ENCODE results near the gene ETV3L. TPM values are rescaled to one million over a fixed set of nuclear protein-coding genes. Genes with fewer than 3 reads are reported as not detected.

The ETV3L gene
- total RNA-seq, 3 donors from 2014 or later (not counting 1 experiment from before 2014, with no cell fraction given): not detected

DNA sequence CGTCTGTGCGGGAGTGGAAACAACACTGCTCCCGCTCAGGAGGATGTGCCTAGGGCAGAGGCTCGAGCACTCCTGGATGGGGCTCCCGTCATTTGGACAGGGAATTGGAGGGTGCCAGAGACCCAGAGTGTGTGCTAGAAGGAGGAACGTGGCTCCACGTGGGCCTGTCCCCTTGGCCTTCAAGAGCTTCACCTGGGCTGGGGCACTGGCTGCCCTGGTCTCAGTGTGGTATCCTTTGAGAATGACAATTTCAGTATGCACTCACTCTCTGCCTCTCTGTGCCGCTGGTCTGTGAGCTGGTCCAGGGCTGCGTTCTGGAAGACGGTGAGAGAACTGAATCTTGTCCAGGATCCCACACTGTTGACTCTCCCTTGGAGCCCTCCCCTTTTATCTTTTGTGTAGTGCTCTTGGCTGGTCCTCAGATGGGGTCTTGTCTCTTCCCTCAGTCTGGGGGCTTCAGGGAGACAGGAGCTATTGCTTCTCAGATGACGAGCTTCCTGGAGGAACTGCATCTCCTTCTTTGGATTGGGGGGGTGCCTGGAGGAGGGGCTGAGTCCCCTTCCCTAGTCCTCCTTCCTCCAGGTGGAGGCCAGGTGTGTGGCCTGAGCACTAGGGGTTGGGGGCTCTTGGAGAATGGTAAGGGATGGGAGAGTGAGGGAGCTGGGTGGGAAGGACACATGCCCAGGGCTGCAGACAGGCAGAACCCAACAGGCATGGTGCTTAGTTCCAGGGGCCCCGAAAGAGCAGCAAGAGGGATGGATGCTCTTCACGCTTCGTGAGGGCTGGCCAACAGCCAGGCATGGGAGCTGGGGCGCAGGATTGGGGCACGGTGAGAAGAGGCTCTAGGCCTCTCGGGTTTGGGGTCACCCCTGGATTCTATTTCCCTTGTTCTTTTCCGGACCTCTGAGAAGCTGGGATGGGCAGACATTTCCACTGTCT is 14.8 kb upstream of the ETV3L start:
- Histone ChIP-seq H3K36me3 (ENCODE audit: control insufficient read depth, insufficient read depth, low read length) (no peaks in the 10 kb centered on the region), H3K4me1 (ENCODE audit: control insufficient read depth, insufficient read depth, low read length) (no peaks in the 10 kb centered on the region), H3K27me3 (ENCODE audit: control insufficient read depth, insufficient read depth, low read length) (no peaks in the 10 kb centered on the region), H3K9me3 (ENCODE audit: control insufficient read depth, insufficient read depth, low read length) (no peaks in the 10 kb centered on the region), H3K27ac (ENCODE audit: low read length) (no peak overlapping the region), H3K4me3 (ENCODE audit: low read length) (no peak overlapping the region)
- 91% methylated on average over 18 of the region's 18 CpGs for WGBS (ENCODE audit: insufficient coverage)
- no peak for DNase-seq
- Mint-ChIP-seq H3K27ac (no peak overlapping the region), H3K36me3 (no peaks in the 10 kb centered on the region), H3K9me3 (no peaks in the 10 kb centered on the region), H3K4me3 (no peak overlapping the region), H3K4me1 (peaks cover 0 to 5% of the 10 kb centered on the region in 2 donors), H3K27me3 (ENCODE audit: low read depth in 2 of 2) (peaks cover 10 to 12% of the 10 kb centered on the region in 2 donors)
- ATAC-seq: no peak
- TF ChIP-seq, protein P1, sequence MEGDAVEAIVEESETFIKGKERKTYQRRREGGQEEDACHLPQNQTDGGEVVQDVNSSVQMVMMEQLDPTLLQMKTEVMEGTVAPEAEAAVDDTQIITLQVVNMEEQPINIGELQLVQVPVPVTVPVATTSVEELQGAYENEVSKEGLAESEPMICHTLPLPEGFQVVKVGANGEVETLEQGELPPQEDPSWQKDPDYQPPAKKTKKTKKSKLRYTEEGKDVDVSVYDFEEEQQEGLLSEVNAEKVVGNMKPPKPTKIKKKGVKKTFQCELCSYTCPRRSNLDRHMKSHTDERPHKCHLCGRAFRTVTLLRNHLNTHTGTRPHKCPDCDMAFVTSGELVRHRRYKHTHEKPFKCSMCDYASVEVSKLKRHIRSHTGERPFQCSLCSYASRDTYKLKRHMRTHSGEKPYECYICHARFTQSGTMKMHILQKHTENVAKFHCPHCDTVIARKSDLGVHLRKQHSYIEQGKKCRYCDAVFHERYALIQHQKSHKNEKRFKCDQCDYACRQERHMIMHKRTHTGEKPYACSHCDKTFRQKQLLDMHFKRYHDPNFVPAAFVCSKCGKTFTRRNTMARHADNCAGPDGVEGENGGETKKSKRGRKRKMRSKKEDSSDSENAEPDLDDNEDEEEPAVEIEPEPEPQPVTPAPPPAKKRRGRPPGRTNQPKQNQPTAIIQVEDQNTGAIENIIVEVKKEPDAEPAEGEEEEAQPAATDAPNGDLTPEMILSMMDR (IDR thresholded peaks at IDR 0.05): no peak
- intact Hi-C loops (cut with micrococcal nuclease): no loop called here

DNA sequence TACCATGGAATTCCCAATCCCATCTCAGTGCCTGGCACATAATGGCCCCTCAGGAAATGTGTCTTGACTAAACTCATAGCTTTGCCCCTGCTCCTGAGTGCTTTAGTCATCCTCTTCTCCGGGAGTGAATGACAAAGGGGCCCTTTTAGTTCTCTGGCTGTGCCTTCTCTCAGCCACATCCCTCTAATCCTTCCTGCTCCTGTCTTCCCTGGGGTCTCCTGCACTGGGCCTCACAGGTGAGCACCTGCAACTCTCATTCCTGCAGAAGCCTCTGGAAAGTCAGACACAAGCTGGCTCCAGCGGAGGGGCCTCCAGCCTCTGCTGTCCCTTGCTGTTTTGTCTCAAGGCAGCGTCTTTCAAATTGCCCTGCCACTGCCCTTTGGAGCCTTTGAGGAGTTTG is 14.0 kb upstream of the ETV3L start:
- TF ChIP-seq, protein P1 (IDR thresholded peaks at IDR 0.05): no peak
- no peaks in the 10 kb centered on the region for H3K27me3 ChIP-seq (ENCODE audit: control insufficient read depth, insufficient read depth, low read length)
- no peaks in the 10 kb centered on the region for H3K36me3 ChIP-seq (ENCODE audit: control insufficient read depth, insufficient read depth, low read length)
- H3K27me3 Mint-ChIP-seq (ENCODE audit: low read depth in 2 of 2): peaks cover 10 to 14% of the 10 kb centered on the region in 2 donors
- peaks cover 0 to 2% of the 10 kb centered on the region in 2 donors for H3K4me1 Mint-ChIP-seq
- H3K4me3 ChIP-seq (ENCODE audit: low read length): no peak overlapping the region
- no peak overlapping the region for H3K27ac ChIP-seq (ENCODE audit: low read length)
- H3K9me3 Mint-ChIP-seq: no peaks in the 10 kb centered on the region
- no peak overlapping the region for H3K4me3 Mint-ChIP-seq
- ATAC-seq (no peak), DNase-seq (no peak)
- no peaks in the 10 kb centered on the region for H3K36me3 Mint-ChIP-seq
- H3K27ac Mint-ChIP-seq: no peak overlapping the region
- no peaks in the 10 kb centered on the region for H3K9me3 ChIP-seq (ENCODE audit: control insufficient read depth, insufficient read depth, low read length)
- WGBS (ENCODE audit: insufficient coverage): 92% methylated on average over 3 of the region's 3 CpGs
- intact Hi-C loops (cut with micrococcal nuclease): no loop called here
- H3K4me1 ChIP-seq (ENCODE audit: control insufficient read depth, insufficient read depth, low read length): no peaks in the 10 kb centered on the region

DNA sequence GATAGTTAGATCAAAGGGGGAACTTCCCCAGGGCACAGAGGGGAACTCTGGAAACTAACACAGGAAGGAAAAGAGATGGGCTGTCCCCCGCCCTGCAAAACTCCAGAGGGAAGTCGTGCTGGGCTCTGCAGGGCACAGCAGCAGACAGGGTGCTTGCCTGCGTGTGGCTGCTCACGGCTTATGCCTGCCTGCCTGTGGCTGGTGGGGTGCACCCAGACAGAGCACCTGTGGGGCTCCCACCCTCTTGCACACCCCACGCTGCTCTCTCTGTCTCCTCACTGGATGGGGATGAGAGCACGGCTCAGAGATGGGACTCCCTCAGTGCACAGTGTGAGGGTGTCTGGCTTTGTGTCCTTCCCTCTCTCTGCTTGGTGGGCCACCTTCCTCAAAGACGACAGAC is 13.5 kb upstream of the ETV3L start:
- no peaks in the 10 kb centered on the region for H3K36me3 ChIP-seq (ENCODE audit: control insufficient read depth, insufficient read depth, low read length)
- TF ChIP-seq, protein P1 (IDR thresholded peaks at IDR 0.05): no peak
- no peaks in the 10 kb centered on the region for H3K9me3 ChIP-seq (ENCODE audit: control insufficient read depth, insufficient read depth, low read length)
- 54% methylated on average over 6 of the region's 7 CpGs for WGBS (ENCODE audit: insufficient coverage)
- peaks cover 2% of the 10 kb centered on the region for H3K27me3 ChIP-seq (ENCODE audit: control insufficient read depth, insufficient read depth, low read length)
- Mint-ChIP-seq H3K27ac (no peak overlapping the region), H3K36me3 (no peaks in the 10 kb centered on the region), H3K9me3 (no peaks in the 10 kb centered on the region), H3K4me1 (no peaks in the 10 kb centered on the region), H3K4me3 (no peak overlapping the region), H3K27me3 (ENCODE audit: low read depth in 2 of 2) (peaks cover 15 to 19% of the 10 kb centered on the region in 2 donors)
- DNase-seq: no peak
- ATAC-seq: no peak
- no peak overlapping the region for H3K27ac ChIP-seq (ENCODE audit: low read length)
- H3K4me1 ChIP-seq (ENCODE audit: control insufficient read depth, insufficient read depth, low read length): no peaks in the 10 kb centered on the region
- intact Hi-C loops (cut with micrococcal nuclease): no loop called here
- no peak overlapping the region for H3K4me3 ChIP-seq (ENCODE audit: low read length)
